HepG2 (cell line): ENCODE measurements around the gene BCAS3. TPM values are rescaled to one million over a fixed set of nuclear protein-coding genes. Genes with fewer than 3 reads are reported as not detected.

Source experiments
- ELF1 ChIP-seq: sonication (generic); formaldehyde crosslinking; IDR thresholded peaks from 2 replicates; pipeline ENCODE4 v1.4.0; 2020; ENCODE audit warnings: missing genetic modification reagents
- FOXA1 ChIP-seq, 2 experiments: fragments of 450-650 bp in 1 of 2; sonication (generic) in 1 of 2; formaldehyde crosslinking in 1 of 2; IDR thresholded peaks; 2 replicates each; pipeline versions ENCODE4 v1.4.0 to v1.6.1; 2016 to 2020; ENCODE audit warnings: missing genetic modification reagents in 1 of 2
- HMGA1 ChIP-seq: sonication (generic); formaldehyde crosslinking; conservative IDR thresholded peaks from 2 replicates; pipeline ENCODE4 v1.4.0; 2020; ENCODE audit warnings: missing genetic modification reagents
- HNF4A ChIP-seq: sonication (generic); formaldehyde crosslinking; IDR thresholded peaks from 2 replicates; pipeline ENCODE4 v1.4.0; 2020; ENCODE audit warnings: missing genetic modification reagents
- KDM2A ChIP-seq: sonication (generic); formaldehyde crosslinking; IDR thresholded peaks from 2 replicates; pipeline ENCODE4 v1.4.0; 2020; ENCODE audit warnings: low read depth, missing genetic modification reagents, borderline replicate concordance
- MTF2 ChIP-seq: sonication (generic); formaldehyde crosslinking; IDR thresholded peaks from 2 replicates; pipeline ENCODE4 v1.5.0; 2020; ENCODE audit warnings: missing genetic modification reagents, borderline replicate concordance
- MXD3 ChIP-seq: IDR thresholded peaks from 2 replicates; pipeline ENCODE4 v1.6.1; 2016; ENCODE audit warnings: mild to moderate bottlenecking, missing biosample characterization, missing genetic modification reagents
- MXD4 ChIP-seq: IDR thresholded peaks from 2 replicates; pipeline ENCODE4 v1.6.1; 2016; ENCODE audit warnings: mild to moderate bottlenecking, missing biosample characterization, missing genetic modification reagents
- NCOA5 ChIP-seq: sonication (generic); formaldehyde crosslinking; IDR thresholded peaks from 2 replicates; pipeline ENCODE4 v1.4.0; 2020; ENCODE audit warnings: missing genetic modification reagents
- NFATC3 ChIP-seq: sonication (generic); formaldehyde crosslinking; IDR thresholded peaks from 2 replicates; pipeline ENCODE4 v1.5.1; 2020; ENCODE audit warnings: mild to moderate bottlenecking, missing genetic modification reagents
- PHF21A ChIP-seq: sonication (generic); formaldehyde crosslinking; IDR thresholded peaks from 2 replicates; pipeline ENCODE4 v1.5.0; 2020; ENCODE audit warnings: mild to moderate bottlenecking, missing genetic modification reagents
- PREB ChIP-seq: sonication (generic); formaldehyde crosslinking; IDR thresholded peaks from 2 replicates; pipeline ENCODE4 v1.4.0; 2020; ENCODE audit warnings: missing genetic modification reagents
- RBM22 ChIP-seq: fragments of 200-400 bp; formaldehyde crosslinking; optimal IDR thresholded peaks from 2 replicates; pipeline ENCODE3; 2017; ENCODE audit warnings: mild to moderate bottlenecking, low read length, moderate library complexity
- SAFB2 ChIP-seq: sonication (generic); formaldehyde crosslinking; IDR thresholded peaks from 2 replicates; pipeline ENCODE4 v1.5.1; 2020; ENCODE audit warnings: missing genetic modification reagents, low read depth, mild to moderate bottlenecking, borderline replicate concordance
- SMAD3 ChIP-seq: sonication (generic); formaldehyde crosslinking; IDR thresholded peaks from 2 replicates; pipeline ENCODE4 v1.4.0; 2020; ENCODE audit warnings: missing genetic modification reagents
- U2AF1 ChIP-seq: fragments of 200-400 bp; formaldehyde crosslinking; optimal IDR thresholded peaks from 2 replicates; pipeline ENCODE3; 2017; ENCODE audit warnings: mild to moderate bottlenecking, low read depth, low read length
- ZBTB21 ChIP-seq: sonication (generic); formaldehyde crosslinking; IDR thresholded peaks from 2 replicates; pipeline ENCODE4 v1.4.0; 2020; ENCODE audit warnings: missing genetic modification reagents
- ZBTB8A ChIP-seq: sonication (generic); formaldehyde crosslinking; IDR thresholded peaks from 2 replicates; pipeline ENCODE4 v1.4.0; 2020; ENCODE audit warnings: mild to moderate bottlenecking, low read depth, missing genetic modification reagents, borderline replicate concordance
- ZFY ChIP-seq: sonication (generic); formaldehyde crosslinking; IDR thresholded peaks from 2 replicates; pipeline ENCODE4 v1.4.0; 2020; ENCODE audit warnings: missing genetic modification reagents
- ZNF121 ChIP-seq: sonication (generic); formaldehyde crosslinking; IDR thresholded peaks from 2 replicates; pipeline ENCODE4 v1.5.0; 2020; ENCODE audit warnings: mild to moderate bottlenecking, missing genetic modification reagents
- ZNF230 ChIP-seq: sonication (generic); formaldehyde crosslinking; IDR thresholded peaks from 2 replicates; pipeline ENCODE4 v1.4.0; 2020; ENCODE audit warnings: mild to moderate bottlenecking, missing genetic modification reagents
- ZNF331 ChIP-seq: sonication (generic); formaldehyde crosslinking; IDR thresholded peaks from 2 replicates; pipeline ENCODE4 v1.4.0; 2020; ENCODE audit warnings: missing genetic modification reagents
- ZNF333 ChIP-seq: sonication (generic); formaldehyde crosslinking; IDR thresholded peaks from 2 replicates; pipeline ENCODE4 v1.4.0; 2020; ENCODE audit warnings: mild to moderate bottlenecking, missing genetic modification reagents, borderline replicate concordance
- ZNF503 ChIP-seq: sonication (generic); formaldehyde crosslinking; IDR thresholded peaks from 2 replicates; pipeline ENCODE4 v1.4.0; 2020; ENCODE audit warnings: missing genetic modification reagents
- ZNF616 ChIP-seq: sonication (generic); formaldehyde crosslinking; IDR thresholded peaks from 2 replicates; pipeline ENCODE4 v1.5.0; 2020; ENCODE audit warnings: low read depth, mild to moderate bottlenecking, missing genetic modification reagents
- ZNF816 ChIP-seq: sonication (generic); formaldehyde crosslinking; IDR thresholded peaks from 2 replicates; pipeline ENCODE4 v1.8.0; 2022; ENCODE audit warnings: missing genetic modification reagents, mild to moderate bottlenecking, borderline replicate concordance
- ZNF850 ChIP-seq: sonication (generic); formaldehyde crosslinking; conservative IDR thresholded peaks from 2 replicates; pipeline ENCODE4 v1.9.0; 2021; ENCODE audit warnings: mild to moderate bottlenecking, missing genetic modification reagents
- ZSCAN22 ChIP-seq: sonication (generic); formaldehyde crosslinking; IDR thresholded peaks from 2 replicates; pipeline ENCODE4 v1.4.0; 2020; ENCODE audit warnings: mild to moderate bottlenecking, missing genetic modification reagents
- ZSCAN29 ChIP-seq: sonication (generic); formaldehyde crosslinking; conservative IDR thresholded peaks from 2 replicates; pipeline ENCODE4 v1.4.0; 2020; ENCODE audit warnings: mild to moderate bottlenecking, missing genetic modification reagents
- polyA plus RNA-seq, 8 experiments: library from polyadenylated mRNA; depleted of rRNA in 3 of 8; stranded (reverse) in 7 of 8; unstranded in 1 of 8; fragments of >200 nt; fragmentation: Illumina TruSeq in 4 of 8; extraction: Trizol in 4 of 8; gene quantifications; 2 replicates each; pipeline versions ENCODE4 v1.2.1 to v1.2.3, GENCODE V29; 2011 to 2016; ENCODE audit warnings: low read depth in 4 of 8, missing spikeins in 1 of 8, mixed read lengths in 1 of 8; ENCODE audit not compliant: insufficient read depth in 1 of 8
- total RNA-seq, 5 experiments: library from RNA; depleted of rRNA; stranded (reverse); fragments of >200 nt; fragmentation: Illumina TruSeq; extraction: Trizol; gene quantifications; 2 replicates each; pipeline ENCODE4 v1.2.3, GENCODE V29; 2016; ENCODE audit warnings: low read depth in 1 of 5

BCAS3 gene
- total and polyA plus RNA-seq, 2 of the 13 experiments (the other 11 are each of a cell fraction or from before 2014, with no cell fraction given): 10.7 to 11.2 TPM

GRCh38 chr17:61416540-61417363, 739.1 kb downstream of the BCAS3 start (continued):
- TF ChIP-seq HMGA1 (CRISPR knock-in tag) (no peak), MTF2 (CRISPR knock-in tag) (no peak), RBM22 (no peak), ZNF850 (no peak), ZFY (CRISPR knock-in tag) (peak; percentile 62), ZNF121 (CRISPR knock-in tag) (no peak), NCOA5 (no peak), KDM2A (peak; percentile 93), ZNF616 (CRISPR knock-in tag) (0 out of 2 replicates have a peak, but pooled peaks have one; percentile 9), MXD3 (CRISPR knock-in tag) (0 out of 2 replicates have a peak, but pooled peaks have one; percentile 13), ZNF331 (CRISPR knock-in tag) (peak; percentile 70; the same call in 1 of the 2 replicates), ZBTB21 (no peak), ZBTB8A (CRISPR knock-in tag) (no peak), FOXA1 (IDR thresholded peaks at IDR 0.05) (no peak), FOXA1 (CRISPR knock-in tag; IDR thresholded peaks at IDR 0.05) (no peak), ZSCAN22 (CRISPR knock-in tag) (peak; percentile 30; the same call in 1 of the 2 replicates), PHF21A (CRISPR knock-in tag) (peak; percentile 65; the same call in 1 of the 2 replicates), U2AF1 (no peak), ZNF230 (CRISPR knock-in tag) (no peak; the same call in 1 of the 2 replicates), SAFB2 (no peak), MXD4 (CRISPR knock-in tag) (no peak), HNF4A (peak; percentile 34; the same call in 1 of the 2 replicates), ZNF503 (no peak), SMAD3 (CRISPR knock-in tag) (0 out of 2 replicates have a peak, but pooled peaks have one; percentile 57), ZNF333 (CRISPR knock-in tag) (no peak), ELF1 (no peak), NFATC3 (CRISPR knock-in tag) (no peak), ZSCAN29 (no peak), PREB (CRISPR knock-in tag) (0 out of 2 replicates have a peak, but pooled peaks have one; percentile 31), ZNF816 (CRISPR knock-in tag) (no peak)
